ENCODE measurements around the gene DSTN.

DNA sequence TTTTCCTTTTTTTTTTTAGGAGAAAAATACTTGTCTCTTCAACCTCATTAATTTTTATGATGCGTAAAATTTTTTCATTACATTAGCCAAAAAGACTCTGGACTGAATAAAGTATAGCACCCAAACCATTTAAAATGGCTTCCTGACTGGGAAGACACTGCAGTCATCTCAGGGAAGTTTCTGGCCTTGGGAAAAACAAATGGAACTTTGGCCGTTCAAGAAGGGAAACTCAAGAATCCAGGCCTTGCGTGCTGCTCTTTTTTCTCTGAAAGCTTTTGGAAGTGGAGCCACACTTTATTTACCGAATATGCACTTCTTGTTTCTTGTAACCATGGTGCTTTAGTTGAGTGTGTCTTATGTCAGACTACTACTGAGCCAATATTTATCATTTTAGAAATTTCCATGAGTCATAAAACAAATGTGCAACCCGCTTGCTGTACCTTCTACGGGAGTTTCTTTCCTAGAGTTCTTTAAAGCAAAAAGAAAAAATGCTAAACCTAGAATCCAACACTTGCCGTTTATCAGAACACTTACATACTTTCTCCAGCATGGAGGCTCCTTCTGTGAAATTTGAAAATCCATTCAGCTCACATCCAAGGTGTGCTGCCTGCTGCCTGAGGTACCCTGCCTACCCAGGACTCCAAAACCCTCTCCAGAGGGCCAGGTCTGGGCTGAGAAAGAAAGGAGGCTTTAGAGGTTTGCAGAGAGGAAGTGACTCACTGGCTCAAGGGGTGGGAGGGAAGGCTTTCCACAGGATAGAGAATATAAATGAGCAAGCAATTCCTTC lies 11.5 kb upstream of the DSTN start:
- TF ChIP-seq, protein P1, sequence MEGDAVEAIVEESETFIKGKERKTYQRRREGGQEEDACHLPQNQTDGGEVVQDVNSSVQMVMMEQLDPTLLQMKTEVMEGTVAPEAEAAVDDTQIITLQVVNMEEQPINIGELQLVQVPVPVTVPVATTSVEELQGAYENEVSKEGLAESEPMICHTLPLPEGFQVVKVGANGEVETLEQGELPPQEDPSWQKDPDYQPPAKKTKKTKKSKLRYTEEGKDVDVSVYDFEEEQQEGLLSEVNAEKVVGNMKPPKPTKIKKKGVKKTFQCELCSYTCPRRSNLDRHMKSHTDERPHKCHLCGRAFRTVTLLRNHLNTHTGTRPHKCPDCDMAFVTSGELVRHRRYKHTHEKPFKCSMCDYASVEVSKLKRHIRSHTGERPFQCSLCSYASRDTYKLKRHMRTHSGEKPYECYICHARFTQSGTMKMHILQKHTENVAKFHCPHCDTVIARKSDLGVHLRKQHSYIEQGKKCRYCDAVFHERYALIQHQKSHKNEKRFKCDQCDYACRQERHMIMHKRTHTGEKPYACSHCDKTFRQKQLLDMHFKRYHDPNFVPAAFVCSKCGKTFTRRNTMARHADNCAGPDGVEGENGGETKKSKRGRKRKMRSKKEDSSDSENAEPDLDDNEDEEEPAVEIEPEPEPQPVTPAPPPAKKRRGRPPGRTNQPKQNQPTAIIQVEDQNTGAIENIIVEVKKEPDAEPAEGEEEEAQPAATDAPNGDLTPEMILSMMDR (IDR thresholded peaks at IDR 0.05): no peak
- no peak for TF ChIP-seq POLR2A (IDR thresholded peaks at IDR 0.05)

Data from Peyer's patch (tissue), 4 donors.